ENCODE data around the gene CORO1C. TPM values are rescaled to one million over a fixed set of nuclear protein-coding genes. Genes with fewer than 3 reads are reported as not detected.
A peak's percentile ranks its signal among the peaks of the same experiment; 100 is the strongest.

The CORO1C gene
- polyA plus RNA-seq, 1 donor = 72.3 TPM

DNA sequence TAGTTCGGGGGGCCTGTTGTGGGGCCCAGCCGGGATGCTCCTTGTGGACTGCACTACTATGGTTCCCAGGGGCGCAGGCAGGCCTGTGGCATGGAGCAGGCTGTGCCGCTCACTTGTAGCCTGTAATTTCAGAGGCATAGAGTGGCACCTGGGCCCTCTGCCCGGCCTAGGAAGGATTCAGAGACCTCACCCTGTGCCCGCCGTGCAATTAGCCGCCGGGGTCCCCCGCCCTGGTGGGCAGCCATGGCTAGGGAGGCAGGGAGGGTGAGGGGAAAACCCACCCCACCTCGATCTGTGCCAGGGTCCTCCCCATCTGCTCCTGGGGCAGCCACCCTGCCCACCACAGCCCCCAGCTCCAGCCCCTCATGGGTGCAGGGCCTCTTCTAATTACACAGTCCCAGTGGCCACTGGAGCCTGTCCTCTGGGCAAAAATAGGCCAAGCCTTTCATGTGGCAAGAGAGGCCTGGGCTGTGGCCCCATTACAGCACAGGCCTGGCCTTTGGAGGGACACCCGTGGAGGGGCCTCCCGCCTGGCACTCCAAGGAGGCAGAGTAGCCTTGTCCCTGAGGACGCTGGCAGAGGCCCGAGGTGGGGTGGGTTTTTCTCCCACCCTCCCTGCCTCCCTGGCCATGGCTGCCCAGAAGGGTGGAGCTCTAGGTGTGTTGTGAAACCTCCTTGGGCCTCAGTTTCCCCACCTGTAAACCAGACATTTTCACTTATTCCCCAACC, 128.2 kb downstream of the CORO1C start:
- no peak for DNase-seq

DNA sequence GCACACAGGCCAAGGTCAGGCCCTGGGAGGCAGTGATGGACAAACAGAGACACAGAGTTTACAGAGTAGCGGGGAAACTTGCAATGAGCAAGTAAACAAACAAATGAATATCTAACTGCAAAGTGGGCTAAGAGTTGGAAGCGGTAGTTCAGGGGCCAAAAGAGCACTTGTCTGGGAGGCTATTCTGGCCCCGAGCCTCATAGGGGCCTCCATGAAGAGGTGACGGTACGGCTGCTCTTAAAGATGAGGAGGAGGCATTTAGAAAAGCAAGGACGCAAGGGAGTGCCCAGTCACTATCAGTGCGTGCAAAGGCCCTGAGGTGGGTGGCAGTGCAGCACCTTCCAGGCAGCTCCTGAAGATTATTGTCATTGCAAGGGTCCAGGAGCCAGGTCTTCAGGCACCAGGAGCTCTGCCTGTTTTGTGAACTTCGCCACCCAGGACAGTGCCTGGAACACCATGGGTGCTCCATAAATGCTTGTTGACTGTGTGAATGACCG, 129.1 kb downstream of the CORO1C start:
- DNase-seq = no peak

DNA sequence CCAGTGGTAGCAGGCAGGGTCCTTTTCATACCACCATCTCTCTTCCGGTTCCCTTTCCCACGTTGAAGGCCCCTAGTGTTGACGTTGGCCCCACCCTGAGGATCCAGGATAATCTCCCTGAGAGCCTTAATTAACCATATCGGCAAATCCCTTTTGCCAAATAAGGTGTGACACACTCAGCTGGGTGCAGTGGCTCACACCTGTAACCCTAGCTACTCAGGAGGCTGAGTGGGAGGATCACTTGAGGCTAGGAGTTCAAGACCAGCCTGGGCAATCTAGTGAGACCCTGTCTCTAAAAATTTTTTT, 130.7 kb downstream of the CORO1C start:
- no peak for DNase-seq

GRCh38 chr12:108599948-108600701, 131.2 kb downstream of the CORO1C start:
- DNase-seq = no peak

DNA sequence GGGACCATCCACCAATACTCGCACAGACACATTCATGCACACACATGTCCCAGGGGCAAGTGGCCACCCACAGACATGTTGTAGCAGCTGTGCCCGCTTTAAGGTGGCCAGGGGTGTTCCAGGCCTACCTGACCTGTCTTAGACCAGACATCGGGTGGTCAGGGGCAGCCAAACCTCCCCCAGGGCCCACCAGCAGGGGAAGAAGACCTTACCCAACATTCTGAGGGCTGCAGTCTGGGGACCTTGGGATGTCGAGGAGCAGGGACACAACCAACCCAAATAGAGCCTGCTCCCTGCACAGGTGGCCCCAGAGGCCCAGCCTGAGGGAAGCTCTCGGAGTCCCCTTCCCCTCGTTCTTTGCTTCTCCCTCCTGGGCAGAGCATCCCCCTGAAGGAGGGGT, 131.8 kb downstream of the CORO1C start:
- no peak for DNase-seq

GRCh38 chr12:108598553-108599250, 132.6 kb downstream of the CORO1C start:
- DNase-seq = no peak

DNA sequence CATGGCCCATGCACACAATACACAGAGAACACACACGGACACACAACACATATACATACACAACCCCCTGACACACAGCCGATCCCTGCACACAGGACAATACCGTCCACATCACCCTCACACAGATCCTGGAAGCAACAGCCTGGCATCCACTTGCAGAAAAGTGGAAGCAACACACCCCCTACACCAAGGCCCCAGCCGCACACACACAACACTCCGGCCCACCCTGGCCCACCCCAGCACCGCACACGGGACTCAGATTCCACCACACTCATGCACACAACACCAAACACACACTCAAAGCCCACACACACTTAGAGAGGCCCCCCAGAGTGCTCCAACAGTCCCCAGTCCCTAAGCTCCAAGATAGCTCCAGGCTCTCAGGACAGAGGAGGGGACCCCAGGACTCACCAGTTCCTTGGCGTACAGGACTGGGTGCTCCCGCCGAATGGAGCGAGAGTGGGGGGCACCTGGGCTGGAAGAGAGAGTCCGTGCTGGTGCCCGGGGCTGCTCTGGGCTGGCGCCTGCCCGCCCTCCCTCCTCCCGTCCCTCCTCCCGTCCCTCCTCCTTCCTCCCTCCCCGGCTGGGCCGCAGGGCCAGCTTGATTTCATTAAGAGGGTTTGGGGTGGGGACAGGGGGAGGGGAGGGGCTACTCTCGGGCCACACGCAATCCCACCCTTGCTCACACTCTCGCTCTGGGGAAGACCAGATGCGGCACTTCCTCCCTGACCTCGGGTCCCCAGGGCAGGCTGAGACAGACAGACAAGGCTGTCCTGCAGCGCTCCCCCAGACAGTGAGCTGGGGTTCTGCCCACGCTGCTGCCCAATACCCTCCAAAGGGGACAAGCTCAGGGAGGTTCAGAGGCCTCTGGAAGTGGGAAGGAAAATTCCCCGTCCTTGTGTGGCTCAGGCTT, 133.5 kb downstream of the CORO1C start, which contains the start of gene TMEM119:
Gene TMEM119 (minus strand): TSS at position 526 of the 913 bp plus-strand sequence. CDS start 5,701 bp downstream, outside the sequence.
- DNase-seq = peak; percentile 59

GRCh38 chr12:108596854-108597558, 134.3 kb downstream of the CORO1C start:
- no peak for DNase-seq

DNA sequence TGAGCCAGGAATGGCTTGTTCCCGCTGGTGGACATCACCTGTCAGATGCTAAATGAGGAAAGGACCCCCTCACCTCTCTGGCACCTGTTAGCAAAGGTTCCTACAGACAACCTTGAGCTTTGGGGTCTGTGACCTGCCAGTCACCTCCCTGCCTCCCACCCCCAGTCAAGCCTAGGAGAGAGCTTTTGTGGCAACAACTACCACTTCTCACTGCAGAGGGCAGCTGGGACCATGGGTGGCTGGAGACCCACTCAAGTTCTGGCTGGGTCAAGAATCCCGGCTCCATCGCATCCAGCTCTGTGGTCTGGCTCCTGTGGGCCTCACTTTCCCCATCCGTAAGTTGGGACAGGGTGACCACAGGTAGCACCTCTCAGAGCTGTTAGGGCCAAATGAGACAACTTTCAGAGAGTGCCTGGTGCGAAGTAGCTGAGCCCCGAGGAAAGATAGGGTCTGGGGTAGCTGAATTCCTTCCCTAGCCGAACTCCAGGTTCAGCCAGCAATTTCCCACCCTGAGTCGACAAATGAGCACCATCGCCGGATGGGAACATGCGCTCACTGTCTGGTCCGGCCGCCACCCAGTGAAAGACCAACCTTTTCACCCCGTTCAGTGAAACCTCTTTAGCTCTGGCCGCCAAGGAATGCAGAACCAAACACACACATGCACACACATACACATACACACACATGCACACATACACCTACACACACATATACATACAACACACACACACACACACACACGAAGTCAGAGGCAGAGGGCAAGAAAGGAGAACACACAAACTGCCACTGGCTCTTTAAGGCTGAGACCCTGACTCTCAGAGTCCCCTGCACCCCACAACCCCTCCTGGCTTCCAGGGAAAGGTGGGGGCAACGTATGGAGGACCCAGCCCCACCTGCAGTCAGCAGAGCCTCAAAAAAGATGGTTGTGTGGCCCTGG, 135.3 kb downstream of the CORO1C start:
- no peak for DNase-seq

Other genes starting within 250 kb of the CORO1C start
- 3.6 TPM for gene FICD, start 216.2 kb downstream of the CORO1C start, polyA plus RNA-seq (ENCODE audit: insufficient read length)
- 69.0 TPM for gene SART3, start 170.3 kb downstream of the CORO1C start, polyA plus RNA-seq (ENCODE audit: insufficient read length)
- gene ISCU, start 168.9 kb downstream of the CORO1C start, polyA plus RNA-seq (ENCODE audit: insufficient read length) = 107 TPM
- 15.0 TPM for gene TMEM119, start 133.4 kb downstream of the CORO1C start, polyA plus RNA-seq (ENCODE audit: insufficient read length)
- 1.3 TPM for gene SELPLG, start 97.6 kb downstream of the CORO1C start, polyA plus RNA-seq (ENCODE audit: insufficient read length)
- 22.9 TPM for gene SSH1, start 126.1 kb upstream of the CORO1C start, polyA plus RNA-seq (ENCODE audit: insufficient read length)
- gene DAO, start 148.6 kb upstream of the CORO1C start, polyA plus RNA-seq (ENCODE audit: insufficient read length) = 0.58 TPM

Data from left kidney (tissue), 2 donors.